HG02571 (cell line): ENCODE results near the gene INPP1.
"Not testable (repeated sequence)": the region's sequence is repeated elsewhere in the genome, so short reads cannot be mapped to it uniquely, and the experiment has no call there.

ENCODE experiments used
- ATAC-seq: cut with Tn5 transposase; IDR thresholded peaks from one replicate; pipeline ENCODE4 v1.9.1; 2021; ENCODE audit warnings: mild to moderate bottlenecking, moderate library complexity; ENCODE audit not compliant: unreplicated experiment

Gene INPP1, protein sequence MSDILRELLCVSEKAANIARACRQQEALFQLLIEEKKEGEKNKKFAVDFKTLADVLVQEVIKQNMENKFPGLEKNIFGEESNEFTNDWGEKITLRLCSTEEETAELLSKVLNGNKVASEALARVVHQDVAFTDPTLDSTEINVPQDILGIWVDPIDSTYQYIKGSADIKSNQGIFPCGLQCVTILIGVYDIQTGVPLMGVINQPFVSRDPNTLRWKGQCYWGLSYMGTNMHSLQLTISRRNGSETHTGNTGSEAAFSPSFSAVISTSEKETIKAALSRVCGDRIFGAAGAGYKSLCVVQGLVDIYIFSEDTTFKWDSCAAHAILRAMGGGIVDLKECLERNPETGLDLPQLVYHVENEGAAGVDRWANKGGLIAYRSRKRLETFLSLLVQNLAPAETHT

DNA sequence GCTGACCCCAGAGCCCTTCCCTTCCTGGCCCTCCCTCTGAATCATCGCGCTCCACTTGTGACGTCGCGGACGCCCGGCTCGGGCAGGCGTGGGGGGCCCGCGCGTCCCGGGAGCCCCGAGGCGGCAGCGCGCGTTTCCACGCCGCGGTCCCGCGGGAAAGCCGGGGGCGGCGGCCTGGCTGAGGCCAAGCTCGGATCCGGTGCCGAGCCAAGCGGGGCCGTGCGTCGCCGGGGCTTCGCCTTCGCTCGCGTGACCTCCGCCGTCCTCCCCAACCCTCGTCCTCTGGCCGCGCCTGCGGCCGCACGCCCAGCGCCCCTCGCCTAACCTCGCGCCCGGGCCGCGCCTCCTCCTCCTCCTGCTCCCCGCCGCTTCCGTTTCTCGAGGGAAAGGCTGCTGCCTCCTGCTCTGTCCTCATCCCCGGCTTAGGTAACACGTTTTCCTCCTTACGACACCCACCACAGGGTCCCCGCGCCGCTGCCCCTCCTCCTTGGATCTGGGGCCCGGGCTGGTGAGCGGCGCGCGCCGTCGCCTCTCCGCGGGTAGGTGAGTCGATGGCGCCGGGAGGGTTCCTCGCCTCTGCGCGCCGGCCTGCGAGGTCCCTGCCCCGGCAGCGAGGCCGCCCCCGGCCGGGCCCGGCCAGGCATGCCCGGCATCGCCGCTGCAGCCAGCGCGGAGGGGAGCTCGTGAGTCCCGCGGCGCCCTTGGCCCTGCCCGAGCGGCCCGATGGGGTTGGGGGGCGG is at the start of gene INPP1:
Gene INPP1 (plus strand): TSS at position 54 of the 740 bp plus-strand sequence. CDS start 16,514 bp downstream, outside the sequence.
- ATAC-seq, result peak; percentile 47

DNA sequence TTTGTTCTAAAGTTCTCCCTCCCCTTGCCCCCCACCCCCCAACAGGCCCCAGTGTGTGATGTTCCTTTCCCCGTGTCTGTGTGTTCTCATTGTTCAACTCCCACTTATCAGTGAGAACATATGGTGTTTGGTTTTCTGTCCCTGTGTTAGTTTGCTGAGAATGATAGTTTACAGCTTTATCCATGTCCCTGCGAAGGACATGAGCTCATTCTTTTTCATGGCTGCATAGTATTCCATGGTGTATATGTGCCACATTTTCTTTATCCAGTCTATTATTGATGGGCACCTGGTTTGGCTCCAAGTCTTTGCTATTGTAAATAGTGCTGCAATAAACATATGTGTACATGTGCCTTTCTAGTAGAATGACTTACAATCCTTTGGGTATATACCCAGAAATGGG is 45.5 kb upstream of the INPP1 start:
- not testable (repeated sequence) for ATAC-seq

DNA sequence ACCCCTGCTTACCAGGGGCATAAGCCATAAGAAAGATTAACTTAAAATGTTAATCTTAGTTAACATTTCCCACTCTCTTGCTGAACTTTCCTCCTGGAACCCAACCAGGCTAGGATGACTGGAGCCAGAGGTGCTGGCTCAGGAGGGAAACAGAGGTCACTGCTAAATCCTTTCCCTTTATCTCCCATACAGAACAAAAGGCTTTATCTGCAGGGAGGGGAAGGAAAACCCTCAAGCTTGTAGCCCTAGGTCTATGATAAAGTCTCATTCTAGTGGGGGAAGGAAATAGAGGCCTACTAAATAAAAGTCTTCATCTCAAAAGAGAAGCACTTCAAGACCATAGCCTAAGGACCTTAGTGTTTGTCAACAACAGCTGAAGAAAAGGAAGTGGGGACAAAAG is 42.4 kb upstream of the INPP1 start:
- no peak for ATAC-seq

DNA sequence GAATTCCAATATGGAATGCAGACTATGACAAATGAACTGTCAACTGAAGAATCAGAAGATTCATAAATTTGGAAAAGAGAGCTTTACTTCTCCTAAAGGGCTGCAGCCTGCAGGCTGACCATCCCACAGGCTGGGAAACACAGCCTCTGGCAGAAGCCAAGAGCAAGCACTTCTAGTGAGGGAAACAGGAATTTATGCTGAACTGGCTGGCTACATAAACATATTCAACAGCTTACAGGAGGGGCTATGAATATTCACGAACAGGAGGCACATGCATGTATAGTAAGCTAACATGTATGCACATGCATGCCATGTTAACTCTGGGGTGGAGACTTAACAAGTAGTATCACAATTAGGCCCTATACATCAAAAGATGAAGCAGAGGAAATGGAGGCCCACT is 41.3 kb upstream of the INPP1 start:
- no peak for ATAC-seq

DNA sequence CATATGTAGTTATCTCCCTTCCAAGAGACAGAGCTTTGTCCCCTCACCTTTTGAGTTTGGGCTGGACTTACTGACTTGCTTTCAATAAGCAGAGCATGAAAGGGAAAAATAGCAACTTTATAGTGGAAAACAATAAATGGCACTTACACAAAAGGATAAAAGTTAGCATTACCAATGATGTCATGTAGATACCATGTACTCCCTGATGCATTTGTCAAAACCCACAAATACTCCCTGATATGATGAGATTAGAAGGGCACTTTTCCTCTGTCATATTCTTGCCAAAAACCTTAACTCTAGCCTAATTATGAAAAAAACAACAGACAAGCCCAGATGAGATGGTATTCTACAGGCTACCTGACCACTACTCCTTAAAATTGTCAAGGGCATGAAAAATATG is 39.7 kb upstream of the INPP1 start:
- no peak for ATAC-seq

DNA sequence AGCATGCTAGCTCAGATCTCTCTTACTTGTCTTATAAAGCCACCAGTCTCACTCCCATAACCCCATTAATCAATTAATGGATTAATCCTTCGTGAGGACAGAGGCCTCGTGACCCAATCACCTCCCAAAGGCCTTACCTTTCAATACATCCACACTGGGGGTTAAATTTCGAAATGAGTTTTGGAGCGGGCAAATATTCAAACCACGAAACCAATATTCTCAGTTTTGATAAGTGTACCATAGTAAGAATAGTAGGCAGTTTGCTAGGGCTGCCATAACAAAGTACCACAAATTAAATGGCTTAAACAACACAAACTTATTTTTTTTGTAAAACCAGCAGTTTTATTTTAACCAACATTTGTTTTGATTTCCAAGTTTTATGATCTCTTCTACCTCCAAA is 39.0 kb upstream of the INPP1 start:
- no peak for ATAC-seq

DNA sequence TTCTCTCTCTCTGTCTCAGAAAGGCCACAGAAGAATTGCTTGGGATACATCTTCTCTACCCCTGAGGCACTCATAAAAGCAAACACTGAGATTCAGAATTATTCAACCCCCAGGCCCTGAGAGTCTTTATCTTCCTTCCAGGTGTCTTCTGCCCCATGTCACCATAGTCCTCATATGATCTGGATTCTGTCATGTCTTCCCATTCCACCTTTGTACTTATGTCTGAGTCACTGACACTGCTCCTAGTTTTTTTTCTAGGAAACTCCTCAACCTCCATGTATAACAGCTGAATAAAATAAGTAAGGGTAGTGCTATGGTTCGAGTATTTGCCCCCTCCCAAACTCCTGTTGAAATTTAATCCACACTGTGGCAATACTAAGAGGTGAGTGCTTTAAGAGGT is 35.4 kb upstream of the INPP1 start:
- no peak for ATAC-seq

DNA sequence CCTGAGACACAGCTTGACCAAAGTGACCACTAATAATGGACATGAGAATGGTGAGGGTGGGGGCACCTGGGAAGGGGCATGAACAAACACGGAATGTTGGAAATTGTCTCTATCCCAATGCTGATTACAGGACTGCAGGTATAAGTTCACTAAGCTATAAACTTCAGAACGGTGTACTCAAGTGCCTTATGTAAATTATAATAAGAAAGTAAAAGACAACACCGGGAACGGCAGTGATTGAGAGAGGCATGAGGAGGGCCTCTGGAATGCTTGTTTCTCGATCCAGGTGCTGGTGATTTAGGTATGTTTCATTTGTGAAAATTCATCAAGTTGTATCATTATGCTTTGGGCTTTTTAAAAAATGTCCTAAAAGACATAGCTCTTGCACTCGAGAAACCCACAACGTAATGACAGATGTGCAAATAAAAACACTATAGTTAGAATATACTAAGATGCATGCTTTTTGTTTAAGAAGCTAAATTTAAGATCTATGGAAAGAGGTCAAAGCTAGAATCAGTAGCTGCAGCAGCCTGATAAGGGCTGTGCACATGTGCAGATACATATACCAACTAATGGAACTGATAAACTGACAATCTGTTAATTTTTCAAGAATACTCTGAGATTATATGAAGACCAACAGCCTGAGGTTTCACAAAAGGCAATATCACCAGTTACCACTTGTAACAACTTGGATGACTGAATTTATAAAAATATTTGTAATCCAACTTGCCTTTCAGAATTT is 31.3 kb upstream of the INPP1 start:
- no peak for ATAC-seq

DNA sequence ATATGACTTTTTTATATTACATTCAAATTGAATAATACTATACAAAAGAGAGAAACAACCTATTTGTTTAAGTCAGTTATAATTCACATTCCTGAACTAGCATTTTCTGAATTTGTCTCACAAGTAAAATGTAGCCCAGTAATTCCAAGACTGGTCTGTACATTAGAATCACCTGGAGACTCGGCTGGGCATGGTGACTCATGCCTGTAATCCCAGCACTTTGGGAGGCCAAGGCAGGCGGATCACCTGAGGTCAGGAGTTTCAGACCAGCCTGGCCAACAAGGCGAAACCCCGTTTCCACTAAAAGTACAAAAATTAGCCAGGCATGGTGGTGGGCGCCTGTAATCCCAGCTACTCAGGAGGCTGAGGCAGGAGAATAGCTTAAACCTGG is 30.8 kb upstream of the INPP1 start:
- ATAC-seq, result not testable (repeated sequence)

DNA sequence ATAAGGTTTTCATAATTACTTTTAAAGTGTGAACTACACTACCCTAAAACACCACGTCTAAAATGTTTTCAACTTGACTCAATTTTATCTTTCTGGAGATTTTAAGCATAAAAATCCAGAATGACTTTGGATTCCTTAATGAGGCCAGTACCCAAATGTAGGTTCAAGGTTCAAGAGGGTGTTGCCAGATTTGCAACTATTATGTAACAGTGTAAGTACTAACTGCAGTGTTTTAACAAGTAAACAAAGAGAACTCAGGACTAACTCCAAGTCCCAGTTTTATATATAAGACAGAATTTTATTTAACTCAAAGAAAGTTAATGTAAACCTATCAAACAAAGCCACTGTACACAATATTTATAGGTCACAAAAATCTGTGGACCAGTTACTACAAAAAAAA is 29.5 kb upstream of the INPP1 start:
- ATAC-seq, result no peak

DNA sequence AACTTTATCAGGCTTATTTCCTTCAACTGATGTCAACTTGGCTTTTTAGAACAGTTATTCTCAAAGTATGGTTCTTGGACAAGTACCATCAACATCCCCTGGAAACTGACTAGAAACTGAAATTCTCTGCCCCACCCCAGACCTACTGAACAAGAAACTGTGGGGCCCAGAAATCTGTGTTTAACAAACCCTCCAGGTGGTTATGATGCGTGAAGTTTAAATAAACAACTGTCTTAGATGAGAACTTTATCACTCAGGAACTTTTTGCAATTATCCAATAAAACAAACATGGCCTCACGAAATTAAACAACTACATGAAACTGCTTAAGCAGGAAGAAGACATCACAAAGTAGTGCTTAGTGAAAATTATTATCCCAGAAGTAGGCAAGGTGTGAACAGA is 28.1 kb upstream of the INPP1 start:
- no peak for ATAC-seq

DNA sequence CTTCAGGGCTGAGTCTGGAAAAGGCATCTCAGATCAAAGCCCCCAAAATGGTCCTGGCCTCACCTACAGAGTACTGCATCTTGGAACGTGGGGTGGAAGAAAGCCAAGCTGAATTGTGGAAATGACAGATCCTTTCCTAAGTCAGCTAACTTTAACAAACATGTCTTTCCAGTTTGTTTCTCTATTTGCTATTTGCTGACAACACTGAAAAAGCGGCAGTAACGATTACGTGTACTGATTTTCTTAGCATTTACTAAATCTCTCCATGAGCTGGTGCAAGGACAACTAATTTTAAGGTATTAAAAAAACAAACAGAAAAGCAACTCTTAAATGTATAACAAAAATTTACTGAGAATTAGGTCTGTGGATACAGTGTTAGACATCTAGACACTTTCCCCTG is 24.9 kb upstream of the INPP1 start:
- ATAC-seq, result no peak

DNA sequence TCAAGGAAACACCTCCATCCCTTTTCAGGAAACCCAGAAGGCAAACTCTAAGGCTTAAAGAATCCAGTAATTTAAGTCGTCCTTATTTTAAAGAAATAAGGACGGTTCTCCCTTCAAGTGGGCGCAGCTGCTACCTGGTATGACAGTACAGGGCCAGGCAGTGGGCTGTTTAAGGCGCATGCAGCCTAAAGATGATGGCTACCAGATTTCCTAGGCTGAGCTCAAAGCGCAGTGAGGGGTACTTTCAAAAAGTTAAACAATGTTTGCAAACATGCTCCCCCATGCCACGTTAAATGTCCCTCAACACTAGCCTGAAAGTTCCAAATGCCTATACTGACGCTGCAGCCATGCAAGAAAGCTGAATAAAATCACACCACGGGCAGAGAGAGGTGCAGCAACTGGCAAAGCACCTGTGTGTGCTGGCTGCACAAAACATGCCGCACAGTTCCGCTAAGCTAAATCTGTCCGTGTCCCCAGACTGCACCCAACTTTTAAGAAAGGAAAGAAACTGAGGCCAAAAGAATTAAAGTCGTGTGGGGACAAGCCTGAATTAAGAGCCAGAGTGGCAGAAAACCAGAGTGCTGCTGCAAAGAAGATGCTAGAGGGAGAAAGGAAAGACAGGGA is 24.3 kb upstream of the INPP1 start:
- peak; percentile 34 for ATAC-seq

DNA sequence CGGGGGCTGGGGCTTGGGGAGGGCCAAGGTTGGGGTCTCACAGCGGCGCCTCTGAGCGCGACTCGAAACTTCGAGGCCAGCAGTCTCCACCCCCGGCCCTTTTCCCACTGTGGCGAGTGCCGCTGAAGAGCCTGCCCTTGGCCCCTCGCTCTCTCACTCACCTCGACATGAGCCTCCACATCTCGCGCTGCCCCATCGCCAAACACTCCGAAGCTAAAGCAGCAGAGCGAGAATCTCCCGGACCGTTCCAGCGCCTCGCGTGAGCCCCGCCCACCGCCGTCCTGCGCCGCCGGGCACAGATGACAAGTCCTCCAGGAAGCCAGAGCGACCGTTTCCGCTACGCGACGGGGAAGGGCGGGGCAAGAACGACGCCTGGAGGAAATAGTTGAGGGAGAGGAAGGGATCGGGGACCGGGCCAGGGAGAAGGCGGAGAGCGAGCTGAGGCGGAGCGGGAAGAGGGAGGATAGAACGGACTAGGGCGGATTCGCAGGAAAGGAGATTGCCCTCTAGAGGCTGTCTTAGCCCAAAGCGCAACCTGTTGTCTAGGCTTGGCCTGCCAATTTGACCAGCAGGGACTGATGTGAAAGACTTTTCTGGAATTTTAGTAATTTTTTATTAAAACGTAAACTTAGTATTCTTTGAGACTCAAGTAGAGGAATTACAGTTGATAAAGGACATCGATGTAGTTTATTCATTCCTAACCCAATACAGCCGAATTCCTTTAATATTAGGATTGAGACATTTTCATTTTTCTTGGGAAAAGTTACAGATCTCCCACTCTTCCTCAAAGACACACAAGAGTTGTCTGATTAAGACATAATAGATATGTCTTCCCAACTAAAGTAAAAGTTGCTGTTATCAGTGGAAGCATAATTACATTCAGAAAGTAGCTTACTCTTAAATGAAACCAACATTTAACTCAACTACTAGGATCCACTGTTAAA is 23.6 kb upstream of the INPP1 start, which contains the start of gene HIBCH:
Gene HIBCH (minus strand): TSS at position 272 of the 944 bp plus-strand sequence. CDS start 76 bp downstream, at position 196.
- peak; percentile 94 for ATAC-seq

DNA sequence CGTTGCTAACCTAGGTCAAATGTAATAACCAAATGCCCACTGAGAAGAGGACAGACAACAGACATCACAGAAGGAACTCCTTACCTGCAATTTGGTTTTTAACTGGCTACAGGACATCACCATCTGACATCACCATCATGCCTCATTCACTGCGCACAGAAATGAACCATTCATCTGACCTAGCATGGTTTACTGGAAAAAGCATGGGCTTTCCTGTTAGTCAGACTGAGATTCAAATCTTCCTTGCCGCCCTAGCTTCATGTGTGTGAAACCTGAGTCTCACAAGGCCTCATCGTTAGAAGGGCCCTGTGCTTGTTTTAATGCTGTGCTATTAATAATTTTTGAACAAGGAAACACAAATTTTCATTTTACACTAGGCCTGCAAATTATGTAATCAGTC is 22.7 kb upstream of the INPP1 start:
- no peak for ATAC-seq

DNA sequence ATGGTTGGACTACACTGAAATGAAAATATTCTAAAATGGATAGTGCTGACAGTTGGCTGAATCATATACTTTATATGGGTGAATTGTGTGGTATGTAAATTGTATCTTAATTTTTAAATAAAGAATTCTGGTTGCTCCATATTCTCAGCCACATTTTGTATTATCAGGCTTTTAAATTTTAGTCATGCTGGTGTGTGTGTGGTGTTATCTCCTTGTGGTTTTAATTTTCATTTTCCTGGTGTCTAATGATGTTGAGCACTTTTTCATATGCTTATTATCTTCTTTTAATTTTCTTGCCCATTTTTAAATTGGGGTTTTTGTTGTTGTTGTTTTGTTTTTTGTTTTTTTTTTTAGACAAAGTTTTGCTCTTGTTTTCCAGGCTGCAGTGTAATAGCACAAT is 20.0 kb upstream of the INPP1 start:
- no peak for ATAC-seq

DNA sequence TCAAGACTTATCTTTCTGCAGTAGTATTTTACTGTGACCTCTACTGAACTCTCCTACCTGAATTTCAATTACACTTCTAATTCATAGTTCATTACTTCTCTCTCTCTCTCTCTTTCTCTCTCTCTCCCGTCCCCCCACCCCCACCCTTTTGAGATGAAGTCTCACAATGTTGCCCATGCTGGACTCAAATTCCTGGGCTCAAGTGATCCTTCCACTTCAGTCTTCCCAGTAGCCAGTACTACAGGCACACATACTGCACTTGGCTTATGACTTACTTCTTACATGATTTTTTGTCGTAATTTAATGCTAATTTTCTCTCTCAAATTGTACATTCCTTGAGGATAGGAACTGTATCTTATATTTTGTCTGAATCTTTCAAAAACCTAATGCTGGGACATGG is 17.8 kb upstream of the INPP1 start:
- no peak for ATAC-seq

DNA sequence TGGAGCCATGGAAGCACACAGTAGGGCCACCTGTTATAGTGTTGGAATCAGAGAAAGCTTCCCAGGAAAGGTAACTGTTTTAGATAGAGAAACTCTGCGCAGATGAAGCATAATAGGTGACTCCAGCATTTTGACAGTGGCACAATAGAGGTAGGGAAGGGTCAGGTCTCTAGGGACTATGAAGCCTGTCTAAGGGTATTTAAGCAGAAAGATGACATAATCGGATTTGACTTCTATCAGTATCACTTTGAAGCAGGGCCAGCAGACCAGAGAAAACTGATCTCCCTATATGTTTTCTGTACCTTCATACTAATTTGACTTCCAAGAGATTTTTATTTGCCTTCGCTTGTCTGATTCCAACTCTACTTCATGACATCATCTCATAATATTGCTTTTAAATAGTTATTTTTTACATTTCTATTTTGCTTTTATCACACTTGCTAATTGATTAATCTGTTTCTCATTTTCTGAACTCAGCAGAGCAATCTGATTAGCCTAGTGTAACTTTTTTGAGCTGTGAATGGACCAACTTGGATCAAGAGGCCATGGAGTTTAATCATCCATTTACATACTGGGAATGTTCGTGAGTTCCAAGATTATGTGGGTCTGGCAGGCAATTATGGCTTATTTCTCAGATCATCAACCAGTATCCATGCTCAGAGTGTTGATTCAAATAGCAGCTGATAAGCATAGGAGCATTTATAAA is 15.4 kb upstream of the INPP1 start:
- no peak for ATAC-seq

DNA sequence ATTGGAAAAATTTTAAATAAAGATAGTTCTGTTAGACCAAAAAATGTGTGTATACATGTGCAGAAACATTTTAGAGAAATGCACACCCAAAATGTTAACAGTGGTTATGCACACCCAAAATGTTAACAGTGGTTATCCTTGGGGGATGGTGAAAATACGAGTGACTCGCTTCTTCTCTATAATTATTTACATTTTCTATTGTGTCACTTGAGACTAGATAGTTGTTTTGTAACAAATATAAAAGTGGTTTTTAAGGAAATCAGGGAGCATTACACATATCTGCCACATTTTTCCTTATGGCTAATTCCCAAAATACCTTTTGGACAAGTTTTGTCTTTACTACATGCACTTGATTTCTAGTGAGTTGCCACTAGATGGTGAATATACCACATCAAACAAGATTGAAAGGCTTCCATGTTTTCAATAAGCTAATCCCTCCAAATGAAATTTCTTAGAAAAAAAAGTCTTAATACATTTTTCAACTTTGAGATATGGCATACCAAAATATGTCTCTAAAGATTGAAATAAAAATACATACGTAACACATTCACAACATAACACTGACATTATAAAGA is 14.7 kb upstream of the INPP1 start:
- no peak for ATAC-seq
